ENCODE data around the gene PLEKHG4B. TPM values are rescaled to one million over a fixed set of nuclear protein-coding genes. Genes with fewer than 3 reads are reported as not detected.

PLEKHG4B gene
- total RNA-seq, 1 experiment from 2014 or later, result 1.2 TPM

- H3K27me3 ChIP-seq (ENCODE audit: low read length), result no peaks in the 10 kb centered on the region
- no peaks in the 10 kb centered on the region for H3K9me2 ChIP-seq (replicated peaks; ENCODE audit: low read length)
- no peak overlapping the region for H2AFZ ChIP-seq (ENCODE audit: low read length)
- ChIA-PET CTCF (no interaction called here), POLR2A (ENCODE audit: unreplicated experiment) (no interaction called here)
- no peak overlapping the region for H3K4me2 ChIP-seq (ENCODE audit: low read length)
- H3K36me3 ChIP-seq (ENCODE audit: low read depth, low read length), result no peaks in the 10 kb centered on the region
- no peak for TF ChIP-seq CTCF (conservative IDR thresholded peaks at IDR 0.05; ENCODE audit: low read depth, low read length)
- TF ChIP-seq EZH2phosphoT487 (IDR thresholded peaks at IDR 0.05; ENCODE audit: borderline replicate concordance, low read length), result no peak
- no peak for TF ChIP-seq EZH2 (IDR thresholded peaks at IDR 0.05; ENCODE audit: low read length, unreplicated experiment)
- H3K9ac ChIP-seq (ENCODE audit: low read length), result no peak overlapping the region
- ATAC-seq (no peak), DNase-seq (no peak)
- no peak overlapping the region for H3K27ac ChIP-seq (ENCODE audit: low read length)
- no peaks in the 10 kb centered on the region for H3F3A ChIP-seq (ENCODE audit: low read length, unreplicated experiment)
- no TSS peak for BruUV-seq (replicated peaks)
- H3K9me3 ChIP-seq (ENCODE audit: low read length), result no peaks in the 10 kb centered on the region
- H3K4me3 ChIP-seq (ENCODE audit: low read length), result no peak overlapping the region
- intact Hi-C loops (cut with micrococcal nuclease), result no loop called here
- no peaks in the 10 kb centered on the region for H3K79me2 ChIP-seq (ENCODE audit: low read length)
- H4K20me1 ChIP-seq (ENCODE audit: low read length), result no peaks in the 10 kb centered on the region
- no peaks in the 10 kb centered on the region for H3K4me1 ChIP-seq (ENCODE audit: insufficient read depth, low read length)
Measured at GRCh38 chr5:111171-111570, 19.2 kb downstream of the PLEKHG4B start.

- ATAC-seq (no peak), DNase-seq (no peak)
- Histone ChIP-seq H3F3A (ENCODE audit: low read length, unreplicated experiment) (no peaks in the 10 kb centered on the region), H4K20me1 (ENCODE audit: low read length) (no peaks in the 10 kb centered on the region), H3K27ac (ENCODE audit: low read length) (no peak overlapping the region), H3K36me3 (ENCODE audit: low read depth, low read length) (no peaks in the 10 kb centered on the region), H3K4me1 (ENCODE audit: insufficient read depth, low read length) (no peaks in the 10 kb centered on the region), H3K9me3 (ENCODE audit: low read length) (peaks cover 4% of the 10 kb centered on the region; the same call in 1 of the 2 replicates), H3K9me2 (replicated peaks; ENCODE audit: low read length) (no peaks in the 10 kb centered on the region), H3K79me2 (ENCODE audit: low read length) (no peaks in the 10 kb centered on the region), H3K4me2 (ENCODE audit: low read length) (no peak overlapping the region), H3K27me3 (ENCODE audit: low read length) (no peaks in the 10 kb centered on the region), H2AFZ (ENCODE audit: low read length) (no peak overlapping the region), H3K4me3 (ENCODE audit: low read length) (no peak overlapping the region), H3K9ac (ENCODE audit: low read length) (no peak overlapping the region)
- TF ChIP-seq CTCF (conservative IDR thresholded peaks at IDR 0.05; ENCODE audit: low read depth, low read length) (no peak), EZH2phosphoT487 (IDR thresholded peaks at IDR 0.05; ENCODE audit: borderline replicate concordance, low read length) (no peak), EZH2 (IDR thresholded peaks at IDR 0.05; ENCODE audit: low read length, unreplicated experiment) (no peak)
- BruUV-seq (replicated peaks), result no TSS peak
- CTCF ChIA-PET, result no interaction called here
- intact Hi-C loops (cut with micrococcal nuclease), result no loop called here
- POLR2A ChIA-PET (ENCODE audit: unreplicated experiment), result no interaction called here
Measured at GRCh38 chr5:119486-120097, 27.6 kb downstream of the PLEKHG4B start.

- Histone ChIP-seq H2AFZ (ENCODE audit: low read length) (no peak overlapping the region), H3K27ac (ENCODE audit: low read length) (no peak overlapping the region), H3K4me1 (ENCODE audit: insufficient read depth, low read length) (no peaks in the 10 kb centered on the region), H4K20me1 (ENCODE audit: low read length) (no peaks in the 10 kb centered on the region), H3K9ac (ENCODE audit: low read length) (no peak overlapping the region), H3K79me2 (ENCODE audit: low read length) (no peaks in the 10 kb centered on the region), H3K36me3 (ENCODE audit: low read depth, low read length) (no peaks in the 10 kb centered on the region), H3F3A (ENCODE audit: low read length, unreplicated experiment) (no peaks in the 10 kb centered on the region), H3K27me3 (ENCODE audit: low read length) (no peaks in the 10 kb centered on the region), H3K9me3 (ENCODE audit: low read length) (peaks cover 12% of the 10 kb centered on the region; the same call in 1 of the 2 replicates), H3K4me2 (ENCODE audit: low read length) (no peak overlapping the region), H3K9me2 (replicated peaks; ENCODE audit: low read length) (no peaks in the 10 kb centered on the region), H3K4me3 (ENCODE audit: low read length) (no peak overlapping the region)
- ATAC-seq (no peak), DNase-seq (no peak)
- TF ChIP-seq CTCF (conservative IDR thresholded peaks at IDR 0.05; ENCODE audit: low read depth, low read length) (no peak), EZH2phosphoT487 (IDR thresholded peaks at IDR 0.05; ENCODE audit: borderline replicate concordance, low read length) (no peak), EZH2 (IDR thresholded peaks at IDR 0.05; ENCODE audit: low read length, unreplicated experiment) (no peak)
- ChIA-PET CTCF (no interaction called here), POLR2A (ENCODE audit: unreplicated experiment) (no interaction called here)
- BruUV-seq (replicated peaks), result no TSS peak
- intact Hi-C loops (cut with micrococcal nuclease), result no loop called here
Measured at GRCh38 chr5:121432-121831, 29.5 kb downstream of the PLEKHG4B start.
